Neural cell (in vitro differentiated cells): ENCODE measurements around the gene DFFA. TPM values are rescaled to one million over a fixed set of nuclear protein-coding genes. Genes with fewer than 3 reads are reported as not detected.
"Not testable (repeated sequence)": the region's sequence is repeated elsewhere in the genome, so short reads cannot be mapped to it uniquely, and the experiment has no call there.

ENCODE experiments used
- H2AFZ ChIP-seq: fragments of 200-600, 300-800 bp; sonication (generic), shearing (Covaris generic); 2 replicates; pipeline ENCODE4 v1.6.0; 2014; ENCODE audit warnings: low read depth, mild to moderate bottlenecking, antibody characterized with exemption, low read length, moderate library complexity
- H3F3A ChIP-seq: fragments of 200-600 bp; shearing (Covaris generic); 2 replicates; pipeline ENCODE4 v1.6.1; 2016; ENCODE audit warnings: mild to moderate bottlenecking, moderate library complexity, mixed read lengths, antibody characterized with exemption, low read length; ENCODE audit not compliant: insufficient read depth, poor library complexity, severe bottlenecking
- H3K27ac ChIP-seq: fragments of 200-600, 300-800 bp; sonication (generic), shearing (Covaris generic); 2 replicates; pipeline ENCODE4 v1.5.1; 2014; ENCODE audit warnings: mild to moderate bottlenecking, low read length, moderate library complexity
- H3K27me3 ChIP-seq: fragments of 300-800, 200-600 bp; sonication (generic), shearing (Covaris generic); 2 replicates; pipeline ENCODE4 v1.6.0; 2014; ENCODE audit warnings: mild to moderate bottlenecking, low read depth, low read length, moderate library complexity; ENCODE audit not compliant: insufficient read depth
- H3K36me3 ChIP-seq: fragments of 300-800, 200-600 bp; sonication (generic), shearing (Covaris generic); 2 replicates; pipeline ENCODE4 v1.5.1; 2014; ENCODE audit warnings: mild to moderate bottlenecking, antibody characterized with exemption, low read length, moderate library complexity; ENCODE audit not compliant: insufficient read depth
- H3K4me2 ChIP-seq: fragments of 300-800, 200-600 bp; sonication (generic), shearing (Covaris generic); 2 replicates; pipeline ENCODE4 v1.6.0; 2014; ENCODE audit warnings: mild to moderate bottlenecking, low read length
- H3K4me3 ChIP-seq: fragments of 300-800, 200-600 bp; sonication (generic), shearing (Covaris generic); 2 replicates; pipeline ENCODE4 v1.5.1; 2014; ENCODE audit warnings: mild to moderate bottlenecking, low read length, moderate library complexity
- H3K79me2 ChIP-seq: fragments of 200-600 bp; shearing (Covaris generic); replicated peaks from 2 replicates; pipeline ENCODE4 v1.6.0; 2014; ENCODE audit warnings: mild to moderate bottlenecking, low read length, moderate library complexity; ENCODE audit not compliant: insufficient read depth
- H3K9ac ChIP-seq: fragments of 300-800, 200-600 bp; sonication (generic), shearing (Covaris generic); 2 replicates; pipeline ENCODE4 v1.6.1; 2016; ENCODE audit warnings: mild to moderate bottlenecking, low read length, mixed read lengths
- H3K9me2 ChIP-seq: fragments of 200-600 bp; shearing (Covaris generic); 2 replicates; pipeline ENCODE4 v1.6.1; 2016; ENCODE audit warnings: mild to moderate bottlenecking, low read length, mixed read lengths; ENCODE audit not compliant: insufficient read depth
- H3K9me3 ChIP-seq: fragments of 200-600, 300-800 bp; sonication (generic), shearing (Covaris generic); 2 replicates; pipeline ENCODE4 v1.6.1; 2016; ENCODE audit warnings: mild to moderate bottlenecking, mixed run types, low read length, moderate library complexity, mixed read lengths
- H4K20me1 ChIP-seq: fragments of 200-600 bp; shearing (Covaris generic); 2 replicates; pipeline ENCODE4 v1.6.1; 2016; ENCODE audit warnings: mild to moderate bottlenecking, mixed run types; ENCODE audit not compliant: insufficient read depth
- EP300 ChIP-seq: fragments of 450-650 bp; conservative IDR thresholded peaks from 2 replicates; pipeline ENCODE4 v1.6.1; 2014; ENCODE audit warnings: antibody characterized with exemption, mild to moderate bottlenecking, moderate library complexity; ENCODE audit not compliant: poor library complexity, severe bottlenecking
- EZH2 ChIP-seq: fragments of 200-600, 300-800 bp; shearing (Covaris generic), sonication (generic); IDR thresholded peaks from 2 replicates; pipeline ENCODE4 v1.6.1; 2014; ENCODE audit warnings: antibody characterized with exemption, low read length, borderline replicate concordance, mild to moderate bottlenecking; ENCODE audit not compliant: insufficient read depth, poor library complexity, severe bottlenecking
- MXI1 ChIP-seq: fragments of 450-650 bp; conservative IDR thresholded peaks from 2 replicates; pipeline ENCODE4 v1.6.1; 2014; ENCODE audit warnings: antibody characterized with exemption, mild to moderate bottlenecking; ENCODE audit not compliant: poor library complexity, severe bottlenecking
- POLR2AphosphoS5 ChIP-seq: IDR thresholded peaks from 2 replicates; pipeline ENCODE4 v1.6.1; 2012
- RAD21 ChIP-seq: fragments of 450-650 bp; conservative IDR thresholded peaks from 2 replicates; pipeline ENCODE4 v1.6.1; 2014; ENCODE audit warnings: antibody characterized with exemption, mild to moderate bottlenecking, moderate library complexity
- SMC3 ChIP-seq: fragments of 450-650 bp; conservative IDR thresholded peaks from 2 replicates; pipeline ENCODE4 v1.6.1; 2014; ENCODE audit warnings: antibody characterized with exemption, mild to moderate bottlenecking, moderate library complexity; ENCODE audit not compliant: poor library complexity
- TAF1 ChIP-seq: IDR thresholded peaks from 2 replicates; pipeline ENCODE4 v1.6.1; 2012; ENCODE audit warnings: low read depth
- polyA plus RNA-seq: library from polyadenylated mRNA; depleted of rRNA; stranded (reverse); fragments of >200 nt; gene quantifications from 2 replicates; pipeline ENCODE4 v1.2.3, GENCODE V29; 2014
- TF ChIP-seq, protein P1 (sequence below): fragments of 450-650 bp; IDR thresholded peaks from 2 replicates; pipeline ENCODE4 v1.5.1; 2014; ENCODE audit warnings: antibody characterized with exemption, mild to moderate bottlenecking, moderate library complexity; ENCODE audit not compliant: poor library complexity, severe bottlenecking
- TF ChIP-seq, protein P2 (sequence below): IDR thresholded peaks from 2 replicates; pipeline ENCODE4 v1.6.1; 2012; ENCODE audit warnings: borderline replicate concordance

The DFFA gene
- polyA plus RNA-seq, 1 donor from 2014 or later = 32.7 TPM

DNA sequence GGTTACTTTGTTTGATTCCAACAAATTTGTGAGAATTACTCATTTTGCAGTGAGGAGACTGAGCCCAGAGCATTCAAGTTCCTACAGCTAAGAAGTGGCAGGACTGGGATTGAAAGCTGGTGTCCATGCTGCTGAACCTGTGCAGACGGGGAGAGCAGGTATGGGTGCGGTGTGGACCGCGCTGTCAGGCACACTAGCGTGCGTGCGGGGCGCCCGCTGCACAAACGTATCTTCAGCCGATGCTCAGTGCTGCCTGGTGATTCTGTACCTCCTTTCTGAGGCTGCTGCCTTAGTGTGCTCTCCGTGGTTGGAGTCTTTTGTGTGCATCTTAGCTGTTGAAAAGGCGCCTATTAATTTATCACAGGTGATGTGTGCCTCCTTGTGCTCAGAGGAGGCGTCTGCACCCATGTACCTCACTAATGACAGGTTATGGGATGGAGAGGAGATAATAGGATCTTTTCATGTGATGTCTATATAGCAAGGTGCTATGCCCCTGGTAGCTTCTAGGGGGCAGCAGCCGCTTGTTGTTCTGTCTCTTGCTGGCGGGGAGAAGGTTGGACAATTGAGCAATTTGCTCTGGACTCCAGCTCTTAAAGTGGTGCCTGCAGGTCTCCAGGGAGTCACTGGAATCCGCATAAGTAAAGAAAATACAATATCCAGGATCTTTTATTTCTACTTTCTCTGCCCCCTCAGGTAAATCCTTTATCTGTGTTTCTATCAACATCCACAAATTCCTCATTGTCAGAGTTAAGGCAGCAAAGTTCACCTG is 35.0 kb upstream of the DFFA start:
- Histone ChIP-seq H3K4me3 (peak overlapping the region; percentile 32), H3K4me2 (no peak overlapping the region), H3K9ac (peak overlapping the region; percentile 57), H3K9me3 (no peaks in the 10 kb centered on the region), H3K9me2 (no peaks in the 10 kb centered on the region), H3K79me2 (peaks cover 9% of the 10 kb centered on the region), H3F3A (no peaks in the 10 kb centered on the region), H3K36me3 (no peaks in the 10 kb centered on the region), H2AFZ (peak overlapping the region; percentile 19), H3K27ac (peak overlapping the region; percentile 75), H3K27me3 (no peaks in the 10 kb centered on the region), H4K20me1 (no peaks in the 10 kb centered on the region)
- peak; percentile 90 for TF ChIP-seq RAD21
- peak; percentile 65 for TF ChIP-seq POLR2AphosphoS5
- TF ChIP-seq, protein P1, sequence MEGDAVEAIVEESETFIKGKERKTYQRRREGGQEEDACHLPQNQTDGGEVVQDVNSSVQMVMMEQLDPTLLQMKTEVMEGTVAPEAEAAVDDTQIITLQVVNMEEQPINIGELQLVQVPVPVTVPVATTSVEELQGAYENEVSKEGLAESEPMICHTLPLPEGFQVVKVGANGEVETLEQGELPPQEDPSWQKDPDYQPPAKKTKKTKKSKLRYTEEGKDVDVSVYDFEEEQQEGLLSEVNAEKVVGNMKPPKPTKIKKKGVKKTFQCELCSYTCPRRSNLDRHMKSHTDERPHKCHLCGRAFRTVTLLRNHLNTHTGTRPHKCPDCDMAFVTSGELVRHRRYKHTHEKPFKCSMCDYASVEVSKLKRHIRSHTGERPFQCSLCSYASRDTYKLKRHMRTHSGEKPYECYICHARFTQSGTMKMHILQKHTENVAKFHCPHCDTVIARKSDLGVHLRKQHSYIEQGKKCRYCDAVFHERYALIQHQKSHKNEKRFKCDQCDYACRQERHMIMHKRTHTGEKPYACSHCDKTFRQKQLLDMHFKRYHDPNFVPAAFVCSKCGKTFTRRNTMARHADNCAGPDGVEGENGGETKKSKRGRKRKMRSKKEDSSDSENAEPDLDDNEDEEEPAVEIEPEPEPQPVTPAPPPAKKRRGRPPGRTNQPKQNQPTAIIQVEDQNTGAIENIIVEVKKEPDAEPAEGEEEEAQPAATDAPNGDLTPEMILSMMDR = peak; percentile 98
- TF ChIP-seq EP300 = peak; percentile 53
- TF ChIP-seq EZH2 = no peak
- TF ChIP-seq TAF1 = no peak
- TF ChIP-seq, protein P2, sequence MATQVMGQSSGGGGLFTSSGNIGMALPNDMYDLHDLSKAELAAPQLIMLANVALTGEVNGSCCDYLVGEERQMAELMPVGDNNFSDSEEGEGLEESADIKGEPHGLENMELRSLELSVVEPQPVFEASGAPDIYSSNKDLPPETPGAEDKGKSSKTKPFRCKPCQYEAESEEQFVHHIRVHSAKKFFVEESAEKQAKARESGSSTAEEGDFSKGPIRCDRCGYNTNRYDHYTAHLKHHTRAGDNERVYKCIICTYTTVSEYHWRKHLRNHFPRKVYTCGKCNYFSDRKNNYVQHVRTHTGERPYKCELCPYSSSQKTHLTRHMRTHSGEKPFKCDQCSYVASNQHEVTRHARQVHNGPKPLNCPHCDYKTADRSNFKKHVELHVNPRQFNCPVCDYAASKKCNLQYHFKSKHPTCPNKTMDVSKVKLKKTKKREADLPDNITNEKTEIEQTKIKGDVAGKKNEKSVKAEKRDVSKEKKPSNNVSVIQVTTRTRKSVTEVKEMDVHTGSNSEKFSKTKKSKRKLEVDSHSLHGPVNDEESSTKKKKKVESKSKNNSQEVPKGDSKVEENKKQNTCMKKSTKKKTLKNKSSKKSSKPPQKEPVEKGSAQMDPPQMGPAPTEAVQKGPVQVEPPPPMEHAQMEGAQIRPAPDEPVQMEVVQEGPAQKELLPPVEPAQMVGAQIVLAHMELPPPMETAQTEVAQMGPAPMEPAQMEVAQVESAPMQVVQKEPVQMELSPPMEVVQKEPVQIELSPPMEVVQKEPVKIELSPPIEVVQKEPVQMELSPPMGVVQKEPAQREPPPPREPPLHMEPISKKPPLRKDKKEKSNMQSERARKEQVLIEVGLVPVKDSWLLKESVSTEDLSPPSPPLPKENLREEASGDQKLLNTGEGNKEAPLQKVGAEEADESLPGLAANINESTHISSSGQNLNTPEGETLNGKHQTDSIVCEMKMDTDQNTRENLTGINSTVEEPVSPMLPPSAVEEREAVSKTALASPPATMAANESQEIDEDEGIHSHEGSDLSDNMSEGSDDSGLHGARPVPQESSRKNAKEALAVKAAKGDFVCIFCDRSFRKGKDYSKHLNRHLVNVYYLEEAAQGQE = no peak
- peak; percentile 28 for TF ChIP-seq MXI1
- TF ChIP-seq SMC3 = peak; percentile 84

DNA sequence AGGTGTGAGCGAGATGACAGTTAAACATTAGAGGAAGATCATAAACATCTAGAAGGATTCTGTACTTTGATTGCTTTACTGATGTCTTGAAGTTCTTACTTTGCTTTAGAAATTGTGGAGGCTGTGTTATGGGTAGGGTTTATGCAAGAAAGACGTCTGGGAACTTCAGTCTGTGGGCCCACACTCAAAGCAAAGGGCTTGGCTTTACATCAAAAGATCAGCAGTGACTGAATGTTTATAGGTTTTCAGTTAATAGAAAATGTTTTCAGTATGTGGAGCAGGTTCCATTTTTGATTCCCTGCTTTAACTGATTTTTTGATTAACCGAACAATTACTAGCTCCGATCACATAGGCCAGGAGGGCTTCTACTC is 34.3 kb upstream of the DFFA start:
- H4K20me1 ChIP-seq = no peaks in the 10 kb centered on the region
- TF ChIP-seq, protein P1 = no peak
- TF ChIP-seq POLR2AphosphoS5 (no peak), TAF1 (no peak), EZH2 (no peak)
- no peaks in the 10 kb centered on the region for H3K9me2 ChIP-seq
- H3F3A ChIP-seq = no peaks in the 10 kb centered on the region
- no peaks in the 10 kb centered on the region for H3K36me3 ChIP-seq
- no peaks in the 10 kb centered on the region for H3K9me3 ChIP-seq
- peak overlapping the region; percentile 75 for H3K27ac ChIP-seq
- peak overlapping the region; percentile 19 for H2AFZ ChIP-seq
- H3K9ac ChIP-seq = peak overlapping the region; percentile 57
- peak overlapping the region; percentile 32 for H3K4me3 ChIP-seq
- H3K79me2 ChIP-seq = peaks cover 9% of the 10 kb centered on the region
- no peaks in the 10 kb centered on the region for H3K27me3 ChIP-seq
- H3K4me2 ChIP-seq = no peak overlapping the region

DNA sequence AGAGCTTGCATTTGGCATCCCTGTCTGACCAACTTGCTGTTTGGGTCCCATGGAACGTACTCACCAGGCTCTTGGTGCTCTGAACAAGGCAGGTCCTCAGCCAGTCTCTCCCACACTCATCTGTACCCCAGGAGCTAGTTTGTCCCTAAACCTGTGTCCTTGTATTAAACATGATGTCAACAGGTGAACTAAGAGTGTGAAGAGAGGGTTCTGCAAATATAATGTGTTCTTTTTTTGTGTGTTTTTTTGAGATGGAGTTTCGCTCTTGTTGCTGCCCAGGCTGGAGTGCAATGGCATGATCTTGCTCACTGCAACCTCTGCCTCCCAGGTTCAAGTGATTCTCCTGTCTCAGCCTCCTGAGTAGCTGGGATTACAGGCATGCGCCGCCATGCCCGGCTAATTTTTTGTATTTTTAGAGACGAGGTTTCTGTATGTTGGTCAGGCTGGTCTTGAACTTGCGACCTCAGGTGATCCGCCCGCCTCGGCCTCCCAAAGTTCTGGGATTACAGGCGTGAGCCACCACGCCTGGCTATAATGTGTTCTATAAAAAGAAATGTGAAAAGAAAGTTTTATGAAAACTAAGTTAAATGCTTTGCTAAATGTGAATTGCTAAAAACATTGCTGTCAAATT is 33.8 kb upstream of the DFFA start:
- not testable (repeated sequence) for H3K36me3 ChIP-seq, H3K4me3 ChIP-seq, H3K9ac ChIP-seq, H4K20me1 ChIP-seq, H3F3A ChIP-seq, H2AFZ ChIP-seq, H3K9me2 ChIP-seq, H3K27ac ChIP-seq, H3K79me2 ChIP-seq, H3K27me3 ChIP-seq, H3K4me2 ChIP-seq, H3K9me3 ChIP-seq
